Measurements from ENCODE around the gene ACTL6B.
A peak's percentile ranks its signal among the peaks of the same experiment; 100 is the strongest.

ACTL6B gene

GRCh38 chr7:100604028-100604975 lies 51.9 kb downstream of the ACTL6B start:
- DNase-seq (ENCODE audit: low spot score in 2 of 2), result peak; percentile 55 to 62
- H3K27me3 Mint-ChIP-seq, result no peaks in the 10 kb centered on the region
- peaks cover 17% of the 10 kb centered on the region for H3K4me1 Mint-ChIP-seq
- no peaks in the 10 kb centered on the region for H3K9me3 Mint-ChIP-seq
- peaks cover 5% of the 10 kb centered on the region for H3K36me3 Mint-ChIP-seq (ENCODE audit: insufficient read depth)
- H3K27ac Mint-ChIP-seq (ENCODE audit: low read depth), result peak overlapping the region; percentile 93
- H3K4me3 Mint-ChIP-seq, result peak overlapping the region; percentile 85
- ATAC-seq (replicated peaks; ENCODE audit: extremely low read depth, poor library complexity, severe bottlenecking), result peak; percentile 69

GRCh38 chr7:100603726-100604027 lies 52.6 kb downstream of the ACTL6B start:
- Mint-ChIP-seq H3K27me3 (no peaks in the 10 kb centered on the region), H3K27ac (ENCODE audit: low read depth) (peak overlapping the region; percentile 93), H3K9me3 (no peaks in the 10 kb centered on the region), H3K4me1 (peaks cover 17% of the 10 kb centered on the region), H3K36me3 (ENCODE audit: insufficient read depth) (peaks cover 4% of the 10 kb centered on the region), H3K4me3 (peak overlapping the region; percentile 85)
- ATAC-seq (replicated peaks; ENCODE audit: extremely low read depth, poor library complexity, severe bottlenecking) (peak; percentile 5), DNase-seq (ENCODE audit: low spot score in 2 of 2) (no peak)

DNA sequence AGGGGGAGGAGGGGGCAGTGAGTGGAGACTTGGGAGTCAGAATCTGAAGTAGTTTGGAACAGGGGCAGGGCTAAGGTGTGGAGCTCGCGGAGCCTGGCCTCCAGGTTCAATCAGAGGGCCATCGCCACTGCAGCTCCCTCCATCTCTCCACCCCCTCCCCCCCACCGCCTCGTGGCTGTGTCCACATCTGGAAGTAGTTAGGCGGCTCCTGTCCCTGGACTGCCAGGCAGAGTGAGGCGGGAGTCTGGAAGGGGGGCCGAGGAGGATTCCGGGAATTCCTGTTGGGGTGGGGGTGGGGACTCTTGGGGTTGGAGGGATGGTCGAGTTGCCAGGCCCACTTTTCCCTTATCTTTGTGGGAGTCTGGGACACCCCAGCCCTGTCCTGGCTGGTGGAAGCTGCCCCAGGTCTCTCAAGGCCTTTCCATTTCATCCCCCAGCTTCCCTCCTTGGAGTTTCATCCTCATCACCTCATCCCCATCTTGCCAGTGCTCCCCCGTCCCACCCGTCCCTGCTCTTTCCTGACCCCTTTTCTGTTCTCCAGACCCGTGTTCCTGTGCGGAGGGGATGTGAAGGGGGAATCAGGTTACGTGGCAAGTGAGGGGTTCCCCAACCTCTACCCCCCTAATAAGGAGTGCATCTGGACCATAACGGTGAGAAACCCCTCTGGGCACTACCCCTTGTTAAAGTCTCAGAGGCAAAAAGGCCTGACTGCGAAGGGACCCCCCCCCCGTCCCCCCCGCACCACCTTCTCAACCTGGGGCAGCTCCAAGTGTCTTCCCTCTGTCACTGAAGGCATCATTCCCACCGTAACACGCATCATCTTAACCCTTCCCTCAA lies 53.1 kb downstream of the ACTL6B start:
- no peaks in the 10 kb centered on the region for H3K27me3 Mint-ChIP-seq
- ATAC-seq (replicated peaks; ENCODE audit: extremely low read depth, poor library complexity, severe bottlenecking) (no peak), DNase-seq (ENCODE audit: low spot score in 2 of 2) (no peak)
- H3K4me1 Mint-ChIP-seq, result peaks cover 17% of the 10 kb centered on the region
- peak overlapping the region; percentile 85 for H3K4me3 Mint-ChIP-seq
- H3K36me3 Mint-ChIP-seq (ENCODE audit: insufficient read depth), result peaks cover 2% of the 10 kb centered on the region
- peak overlapping the region; percentile 93 for H3K27ac Mint-ChIP-seq (ENCODE audit: low read depth)
- no peaks in the 10 kb centered on the region for H3K9me3 Mint-ChIP-seq

DNA sequence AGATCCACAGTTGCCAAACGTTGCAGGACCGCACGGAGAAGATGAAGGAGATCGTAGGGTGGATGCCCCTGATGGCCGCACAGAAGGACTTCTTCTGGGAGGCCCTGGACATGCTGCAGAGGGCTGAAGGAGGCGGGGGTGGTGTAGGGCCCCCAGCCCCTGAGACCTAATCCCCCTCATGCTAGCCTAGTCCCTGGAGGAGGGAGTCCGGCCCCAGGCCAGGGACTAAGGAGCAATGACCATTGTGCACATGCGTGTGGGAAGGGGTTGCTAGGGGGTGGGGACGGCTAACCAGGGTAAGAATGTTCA lies 55.6 kb downstream of the ACTL6B start:
- H3K36me3 Mint-ChIP-seq (ENCODE audit: insufficient read depth), result no peaks in the 10 kb centered on the region
- peaks cover 17% of the 10 kb centered on the region for H3K4me1 Mint-ChIP-seq
- no peak for DNase-seq (ENCODE audit: low spot score in 2 of 2)
- no peak overlapping the region for H3K4me3 Mint-ChIP-seq
- no peaks in the 10 kb centered on the region for H3K27me3 Mint-ChIP-seq
- no peak for ATAC-seq (replicated peaks; ENCODE audit: extremely low read depth, poor library complexity, severe bottlenecking)
- no peak overlapping the region for H3K27ac Mint-ChIP-seq (ENCODE audit: low read depth)
- H3K9me3 Mint-ChIP-seq, result no peaks in the 10 kb centered on the region

GRCh38 chr7:100599911-100600729 lies 56.1 kb downstream of the ACTL6B start:
- Mint-ChIP-seq H3K4me1 (peaks cover 11% of the 10 kb centered on the region), H3K9me3 (no peaks in the 10 kb centered on the region), H3K27me3 (no peaks in the 10 kb centered on the region), H3K4me3 (no peak overlapping the region), H3K27ac (ENCODE audit: low read depth) (no peak overlapping the region), H3K36me3 (ENCODE audit: insufficient read depth) (no peaks in the 10 kb centered on the region)
- no peak for ATAC-seq (replicated peaks; ENCODE audit: extremely low read depth, poor library complexity, severe bottlenecking)
- no peak for DNase-seq (ENCODE audit: low spot score in 2 of 2)

DNA sequence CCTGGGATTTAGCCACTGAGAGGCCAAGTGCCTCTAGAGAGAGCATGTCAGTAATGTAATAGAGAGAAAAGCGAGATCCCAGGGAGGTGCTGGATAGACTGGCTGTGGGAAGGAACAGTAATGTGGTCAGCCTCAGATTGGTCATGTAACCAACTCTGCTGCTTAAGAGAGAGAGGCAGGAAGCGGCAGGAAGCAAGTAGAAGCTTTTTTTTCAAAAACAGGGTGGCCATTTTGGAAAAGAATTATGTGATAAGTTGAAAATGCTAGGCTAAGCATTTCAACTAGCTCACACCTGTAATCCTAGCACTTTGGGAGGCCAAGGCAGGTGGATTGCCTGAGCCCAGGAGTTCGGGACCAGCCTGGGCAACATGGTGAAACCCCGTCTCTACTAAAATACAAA lies 57.8 kb downstream of the ACTL6B start:
- no peaks in the 10 kb centered on the region for H3K9me3 Mint-ChIP-seq
- H3K4me1 Mint-ChIP-seq, result peaks cover 2% of the 10 kb centered on the region
- no peak overlapping the region for H3K27ac Mint-ChIP-seq (ENCODE audit: low read depth)
- H3K27me3 Mint-ChIP-seq, result no peaks in the 10 kb centered on the region
- H3K4me3 Mint-ChIP-seq, result no peak overlapping the region
- no peak for ATAC-seq (replicated peaks; ENCODE audit: extremely low read depth, poor library complexity, severe bottlenecking)
- no peak for DNase-seq (ENCODE audit: low spot score in 2 of 2)
- H3K36me3 Mint-ChIP-seq (ENCODE audit: insufficient read depth), result no peaks in the 10 kb centered on the region

- H3K4me1 Mint-ChIP-seq, result no peaks in the 10 kb centered on the region
- no peaks in the 10 kb centered on the region for H3K36me3 Mint-ChIP-seq (ENCODE audit: insufficient read depth)
- H3K27ac Mint-ChIP-seq (ENCODE audit: low read depth), result no peak overlapping the region
- ATAC-seq (replicated peaks; ENCODE audit: extremely low read depth, poor library complexity, severe bottlenecking), result no peak
- no peaks in the 10 kb centered on the region for H3K9me3 Mint-ChIP-seq
- peaks cover 16% of the 10 kb centered on the region for H3K27me3 Mint-ChIP-seq
- no peak for DNase-seq (ENCODE audit: low spot score in 2 of 2)
- H3K4me3 Mint-ChIP-seq, result no peak overlapping the region
These were observed 61.1 kb downstream of the ACTL6B start for GRCh38 chr7:100595188-100595587.
